GF-D8 (cell line): ENCODE results near the gene ATF7.
"Not testable (repeated sequence)": the region's sequence is repeated elsewhere in the genome, so short reads cannot be mapped to it uniquely, and the experiment has no call there.

Experiments used
- DNase-seq: peaks from one replicate; lab custom pipeline; 2025; lab: John Stamatoyannopoulos, UW

The ATF7 gene

GRCh38 chr12:53564941-53565340, 61.2 kb downstream of the ATF7 start:
- no peak for DNase-seq

- no peak for DNase-seq
Measured at GRCh38 chr12:53564278-53564677, 61.9 kb downstream of the ATF7 start.

- no peak for DNase-seq
Measured at GRCh38 chr12:53563452-53564028, 62.6 kb downstream of the ATF7 start.

- no peak for DNase-seq
Measured at GRCh38 chr12:53561590-53561953, 64.6 kb downstream of the ATF7 start.

GRCh38 chr12:53560912-53561589, 65.1 kb downstream of the ATF7 start:
- DNase-seq, result no peak

- no peak for DNase-seq
Measured at GRCh38 chr12:53560351-53560750, 65.8 kb downstream of the ATF7 start.

- no peak for DNase-seq
Measured at GRCh38 chr12:53558631-53559030, 67.6 kb downstream of the ATF7 start.

- DNase-seq, result no peak
Measured at GRCh38 chr12:53552361-53553327, 73.5 kb downstream of the ATF7 start.

GRCh38 chr12:53551889-53552291, 74.3 kb downstream of the ATF7 start:
- DNase-seq, result no peak

GRCh38 chr12:53550595-53550994, 75.6 kb downstream of the ATF7 start:
- no peak for DNase-seq

GRCh38 chr12:53550131-53550530, 76.1 kb downstream of the ATF7 start:
- DNase-seq, result not testable (repeated sequence)

- not testable (repeated sequence) for DNase-seq
Measured at GRCh38 chr12:53548354-53548753, 77.8 kb downstream of the ATF7 start.

- DNase-seq, result peak; percentile 11
Measured at GRCh38 chr12:53543539-53543938, 82.6 kb downstream of the ATF7 start.

- DNase-seq, result no peak
Measured at GRCh38 chr12:53539526-53539925, 86.7 kb downstream of the ATF7 start.

GRCh38 chr12:53538209-53538689, 87.9 kb downstream of the ATF7 start:
- DNase-seq, result peak; percentile 29

- DNase-seq, result no peak
Measured at GRCh38 chr12:53536962-53537361, 89.2 kb downstream of the ATF7 start.

- no peak for DNase-seq
Measured at GRCh38 chr12:53533471-53533870, 92.7 kb downstream of the ATF7 start.

- no peak for DNase-seq
Measured at GRCh38 chr12:53532524-53533445, 93.4 kb downstream of the ATF7 start.

GRCh38 chr12:53532021-53532420, 94.2 kb downstream of the ATF7 start:
- DNase-seq, result no peak

GRCh38 chr12:53530920-53531319, 95.3 kb downstream of the ATF7 start:
- DNase-seq, result no peak

- no peak for DNase-seq
Measured at GRCh38 chr12:53530061-53530460, 96.1 kb downstream of the ATF7 start.

GRCh38 chr12:53524476-53524875, 101.7 kb downstream of the ATF7 start:
- DNase-seq, result no peak
